22Rv1 (cell line): Measurements from ENCODE around the gene SEC31A.

Experiments
- ZFX ChIP-seq: fragments of 450-650 bp; IDR thresholded peaks from 2 replicates; pipeline ENCODE4 v1.6.1; 2017; ENCODE audit warnings: antibody characterized with exemption, borderline replicate concordance
- TF ChIP-seq, protein P1 (sequence below): fragments of 450-650 bp; IDR thresholded peaks from 2 replicates; pipeline ENCODE4 v1.5.1; 2017; ENCODE audit warnings: mild to moderate bottlenecking

DNA sequence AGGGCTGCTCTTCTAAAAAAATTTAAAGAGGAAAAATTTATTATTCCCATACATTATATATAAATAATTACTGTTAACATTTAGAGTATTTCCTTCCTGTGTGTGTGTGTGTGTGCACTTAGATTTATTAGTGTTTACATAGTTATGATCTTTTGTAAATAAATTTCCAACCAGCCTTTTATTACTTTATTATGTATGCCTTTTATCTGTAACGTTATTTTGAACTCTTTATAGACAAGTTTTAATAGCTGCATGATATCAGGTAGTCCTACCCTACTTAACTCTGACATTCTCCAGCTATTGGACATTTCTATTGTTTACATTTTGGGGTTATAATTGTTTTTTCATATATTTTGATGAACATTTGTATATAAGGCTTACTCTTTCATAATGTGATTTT lies 18.4 kb upstream of the SEC31A start:
- TF ChIP-seq, protein P1, sequence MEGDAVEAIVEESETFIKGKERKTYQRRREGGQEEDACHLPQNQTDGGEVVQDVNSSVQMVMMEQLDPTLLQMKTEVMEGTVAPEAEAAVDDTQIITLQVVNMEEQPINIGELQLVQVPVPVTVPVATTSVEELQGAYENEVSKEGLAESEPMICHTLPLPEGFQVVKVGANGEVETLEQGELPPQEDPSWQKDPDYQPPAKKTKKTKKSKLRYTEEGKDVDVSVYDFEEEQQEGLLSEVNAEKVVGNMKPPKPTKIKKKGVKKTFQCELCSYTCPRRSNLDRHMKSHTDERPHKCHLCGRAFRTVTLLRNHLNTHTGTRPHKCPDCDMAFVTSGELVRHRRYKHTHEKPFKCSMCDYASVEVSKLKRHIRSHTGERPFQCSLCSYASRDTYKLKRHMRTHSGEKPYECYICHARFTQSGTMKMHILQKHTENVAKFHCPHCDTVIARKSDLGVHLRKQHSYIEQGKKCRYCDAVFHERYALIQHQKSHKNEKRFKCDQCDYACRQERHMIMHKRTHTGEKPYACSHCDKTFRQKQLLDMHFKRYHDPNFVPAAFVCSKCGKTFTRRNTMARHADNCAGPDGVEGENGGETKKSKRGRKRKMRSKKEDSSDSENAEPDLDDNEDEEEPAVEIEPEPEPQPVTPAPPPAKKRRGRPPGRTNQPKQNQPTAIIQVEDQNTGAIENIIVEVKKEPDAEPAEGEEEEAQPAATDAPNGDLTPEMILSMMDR, result no peak
- TF ChIP-seq ZFX, result no peak
